GM20431 (cell line): Measurements from ENCODE around the gene APEH.

Experiments
- in situ Hi-C: fragments of 300-500 bp; cut with MseI, MboI; formaldehyde crosslinking; loops from one replicate; pipeline ENCODE4 v1.15.0; 2020; ENCODE audit warnings: low sequenced_read_pairs; ENCODE audit not compliant: unreplicated experiment

Gene APEH

GRCh38 chr3:49673715-49674496, at the start of gene APEH:
Gene APEH (plus strand): TSS chr3:49674351. CDS start chr3:49674402, 51 bp downstream.
- in situ Hi-C loops, result no loop called here

DNA sequence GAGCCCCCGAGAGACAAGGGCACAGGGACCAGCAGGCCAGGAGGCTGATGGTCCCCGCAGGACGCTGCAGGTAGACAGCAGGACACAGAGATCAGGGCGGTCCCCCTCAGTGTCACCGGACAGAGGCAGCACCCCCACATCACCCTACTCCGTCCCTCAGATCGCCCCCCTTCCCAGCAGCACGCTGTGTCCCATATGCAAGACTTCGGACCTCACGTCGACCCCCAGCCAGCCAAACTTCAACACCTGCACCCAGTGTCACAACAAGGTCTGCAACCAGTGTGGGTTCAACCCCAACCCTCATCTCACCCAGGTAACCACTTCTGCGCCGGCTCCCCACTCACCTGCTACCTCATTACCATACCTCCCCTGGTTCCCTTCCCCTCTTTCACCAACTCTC, 49.1 kb upstream of the APEH start:
- in situ Hi-C loops, result no loop called here

DNA sequence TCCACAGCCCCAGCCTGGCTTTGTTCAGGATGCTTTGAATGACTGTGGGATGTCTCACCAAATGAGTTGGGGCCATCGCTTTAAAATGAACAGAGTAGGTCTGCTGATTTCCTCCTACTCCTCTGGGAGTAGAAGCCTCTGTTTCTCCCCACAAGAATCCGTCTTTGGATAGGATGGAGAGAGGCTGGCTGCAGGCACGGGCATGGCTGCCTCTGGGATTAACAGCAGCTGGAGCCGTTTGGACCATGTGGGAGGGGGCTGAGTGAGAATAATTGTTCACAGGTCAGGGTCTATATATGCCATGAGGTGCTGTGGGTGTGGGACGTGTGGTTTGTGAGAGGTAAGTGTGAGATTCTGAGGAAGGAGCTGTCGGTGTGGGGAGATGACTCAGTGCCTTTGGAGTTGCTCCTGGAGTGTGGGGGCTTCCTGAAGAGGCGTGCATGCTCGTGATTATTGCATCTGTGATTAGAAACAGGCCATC, 48.0 kb upstream of the APEH start:
- in situ Hi-C loops, result no loop called here

DNA sequence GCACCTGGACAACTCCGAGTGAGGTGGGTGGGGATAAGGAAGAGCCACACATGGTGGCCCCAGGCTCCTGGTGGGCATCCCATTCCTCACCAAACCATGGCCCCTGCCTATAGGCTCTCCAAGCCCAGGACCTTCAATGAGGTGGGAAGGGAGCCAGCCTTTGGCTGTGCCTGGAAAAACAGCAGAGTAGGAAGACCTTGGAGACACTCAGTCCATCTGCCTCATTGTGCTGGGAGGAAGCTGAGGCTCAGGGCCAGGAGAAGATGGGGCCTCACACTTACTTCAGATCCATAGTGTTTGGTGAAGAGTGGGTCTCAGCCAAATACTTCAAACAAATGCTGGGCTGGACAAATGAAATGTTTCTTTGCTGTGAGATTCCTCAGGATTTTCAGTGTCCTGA, 47.4 kb upstream of the APEH start:
- in situ Hi-C loops, result no loop called here

- in situ Hi-C loops, result no loop called here
Observed at GRCh38 chr3:49627634-49628033, 46.5 kb upstream of the APEH start.

DNA sequence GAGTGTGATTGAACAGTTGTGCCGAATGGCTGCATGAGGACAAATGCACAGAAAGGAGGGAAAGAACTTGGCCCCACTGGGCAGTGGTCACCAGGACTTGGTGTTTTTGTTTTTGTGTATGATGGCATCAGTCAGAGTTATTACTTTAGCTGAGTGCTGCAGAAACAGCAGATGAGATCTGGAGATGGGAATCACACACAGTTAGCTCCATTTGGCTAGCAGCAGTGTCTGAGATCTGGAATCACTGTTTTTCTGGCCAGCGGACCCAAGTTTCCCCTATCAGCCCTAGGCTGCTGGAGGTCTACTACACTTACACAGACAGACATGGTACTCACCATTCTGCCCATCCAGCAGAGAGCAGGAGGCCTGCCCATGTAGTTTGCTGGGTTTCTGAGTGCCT, 45.9 kb upstream of the APEH start:
- in situ Hi-C loops, result no loop called here

DNA sequence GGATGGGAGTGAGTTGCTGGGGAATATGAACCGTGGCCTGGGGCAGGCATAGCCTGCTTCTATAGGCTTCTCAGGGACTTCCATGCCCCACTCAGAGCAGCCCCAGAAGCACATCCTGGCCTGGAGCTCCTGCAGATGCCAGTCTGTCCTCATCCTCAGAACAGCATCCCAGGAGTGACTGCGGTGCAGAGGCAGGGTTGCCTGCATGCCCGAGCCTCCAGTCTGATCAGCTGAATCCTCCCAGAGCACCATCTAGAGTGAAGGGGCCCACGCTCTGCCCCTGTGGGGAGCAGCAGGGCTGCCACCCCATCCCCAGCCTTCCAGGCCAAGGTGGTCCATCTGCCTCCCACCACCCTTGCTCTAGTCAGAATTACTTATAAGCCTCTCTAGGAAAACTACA, 44.7 kb upstream of the APEH start:
- in situ Hi-C loops, result no loop called here

DNA sequence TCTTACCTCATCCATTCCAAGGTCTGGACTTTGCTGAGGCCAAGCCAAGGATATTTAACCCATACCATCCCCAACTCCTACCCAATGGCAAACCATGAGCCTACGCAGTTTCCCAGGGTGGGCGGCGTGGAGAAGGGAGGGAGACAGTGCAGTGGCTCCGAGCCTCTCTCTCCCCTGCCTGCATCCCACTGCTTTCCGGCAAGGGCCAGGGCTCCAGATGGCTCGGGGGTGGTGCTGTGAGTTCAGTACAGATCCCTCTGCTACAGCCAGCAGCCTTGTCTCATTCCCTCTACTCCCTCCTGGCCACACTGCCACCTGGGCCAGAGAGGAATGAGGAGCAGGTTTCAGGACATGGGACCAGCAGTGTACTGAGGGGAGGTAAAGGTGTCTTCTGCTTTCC, 44.3 kb upstream of the APEH start:
- in situ Hi-C loops, result no loop called here

GRCh38 chr3:49630784-49631183, 43.4 kb upstream of the APEH start:
- in situ Hi-C loops, result no loop called here

DNA sequence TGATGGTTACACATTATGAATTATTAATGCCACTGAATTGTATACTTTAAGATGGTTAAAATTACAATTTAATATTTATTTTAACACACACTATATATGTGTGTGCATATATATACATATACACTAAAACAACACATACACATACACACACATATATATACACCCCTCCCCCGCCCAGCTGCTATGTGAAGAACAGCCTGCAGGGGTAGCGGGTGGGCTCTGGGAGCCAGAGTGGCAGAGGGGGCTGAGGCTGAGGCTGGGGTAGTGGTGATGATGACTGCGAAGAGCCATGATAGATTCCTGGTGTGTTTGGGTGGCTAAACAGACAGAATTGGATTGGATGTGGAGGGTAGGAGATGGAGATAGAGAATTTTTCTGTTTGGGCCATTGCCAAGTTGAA, 39.4 kb upstream of the APEH start:
- in situ Hi-C loops, result no loop called here

DNA sequence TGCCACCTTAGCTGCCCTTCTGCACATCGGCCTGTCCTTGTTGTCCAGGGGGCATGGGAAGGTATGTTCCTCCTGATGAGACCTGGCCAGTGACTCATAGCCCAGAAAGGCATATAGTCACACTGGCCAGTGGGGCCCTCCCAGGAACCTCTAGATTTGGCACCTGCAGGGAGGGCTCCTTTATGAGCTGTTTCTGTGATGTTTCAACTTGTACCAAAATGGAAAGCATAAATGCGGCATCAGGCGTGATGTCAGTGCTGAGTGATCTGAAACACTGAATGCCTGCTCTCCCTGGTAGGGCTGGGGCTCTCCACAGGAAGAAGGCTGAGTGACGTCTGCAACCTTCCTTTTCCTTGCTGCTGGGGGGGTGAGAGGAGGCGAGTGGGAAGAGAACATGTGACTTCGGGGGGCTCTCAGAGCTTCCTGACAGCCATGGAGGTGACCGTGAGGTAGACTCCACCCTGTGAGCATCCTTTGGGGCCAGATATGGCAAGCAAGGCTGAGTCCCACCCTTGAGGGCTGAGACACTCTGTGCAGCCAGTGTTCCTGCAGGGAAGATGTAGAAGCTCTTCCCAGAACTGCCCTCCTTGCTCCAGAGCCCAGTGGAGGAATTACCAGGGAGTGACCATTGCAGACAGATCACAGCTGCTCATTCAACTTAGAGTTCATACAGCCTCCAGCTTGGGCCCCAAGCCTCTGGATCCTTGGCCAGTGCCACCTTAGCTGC, 37.1 kb upstream of the APEH start:
- in situ Hi-C loops, result no loop called here

GRCh38 chr3:49638445-49638844, 35.7 kb upstream of the APEH start:
- in situ Hi-C loops, result no loop called here

GRCh38 chr3:49639551-49639950, 34.6 kb upstream of the APEH start:
- in situ Hi-C loops, result no loop called here

- in situ Hi-C loops, result no loop called here
Observed at GRCh38 chr3:49641292-49641691, 32.9 kb upstream of the APEH start.

DNA sequence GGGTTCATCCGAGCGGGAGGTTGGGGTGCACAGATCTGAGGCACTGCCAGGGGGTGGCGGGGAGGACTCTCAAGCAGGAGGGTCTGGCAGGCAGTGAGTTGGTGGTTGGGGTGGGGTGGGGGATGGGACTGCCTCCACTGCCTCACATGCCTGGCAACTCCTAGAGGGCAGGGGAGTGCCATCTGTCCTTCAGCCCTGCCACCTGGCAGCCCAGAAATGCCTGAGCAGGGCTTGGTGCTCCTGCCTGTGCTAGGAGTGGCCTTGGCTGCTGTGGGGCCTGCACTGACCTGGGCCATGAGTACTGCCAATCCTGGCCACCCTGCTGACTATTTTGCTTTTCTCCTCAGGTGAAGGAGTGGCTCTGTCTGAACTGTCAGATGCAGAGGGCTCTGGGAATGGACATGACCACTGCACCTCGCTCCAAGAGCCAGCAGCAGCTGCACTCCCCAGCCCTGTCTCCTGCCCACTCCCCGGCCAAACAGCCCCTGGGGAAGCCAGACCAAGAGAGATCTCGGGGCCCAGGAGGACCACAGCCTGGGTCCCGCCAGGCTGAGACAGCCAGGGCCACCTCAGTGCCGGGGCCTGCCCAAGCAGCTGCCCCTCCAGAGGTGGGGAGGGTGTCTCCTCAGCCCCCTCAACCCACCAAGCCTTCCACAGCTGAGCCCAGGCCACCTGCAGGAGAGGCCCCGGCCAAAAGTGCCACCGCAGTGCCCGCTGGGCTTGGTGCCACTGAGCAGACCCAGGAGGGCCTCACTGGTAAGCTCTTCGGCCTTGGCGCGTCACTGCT, 32.0 kb upstream of the APEH start:
- in situ Hi-C loops, result no loop called here

DNA sequence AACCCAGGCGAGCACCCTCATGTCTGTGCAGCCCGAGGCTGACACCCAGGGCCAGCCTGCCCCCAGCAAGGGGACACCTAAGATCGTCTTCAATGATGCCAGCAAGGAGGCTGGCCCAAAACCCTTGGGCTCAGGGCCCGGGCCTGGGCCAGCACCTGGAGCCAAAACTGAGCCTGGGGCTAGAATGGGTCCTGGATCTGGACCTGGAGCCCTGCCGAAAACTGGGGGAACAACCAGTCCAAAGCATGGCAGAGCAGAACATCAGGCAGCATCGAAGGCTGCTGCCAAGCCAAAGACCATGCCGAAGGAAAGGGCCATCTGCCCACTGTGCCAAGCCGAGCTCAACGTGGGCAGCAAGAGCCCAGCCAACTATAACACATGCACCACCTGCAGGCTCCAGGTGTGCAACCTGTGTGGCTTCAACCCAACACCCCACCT, 31.4 kb upstream of the APEH start:
- in situ Hi-C loops, result no loop called here

- in situ Hi-C loops, result no loop called here
Observed at GRCh38 chr3:49644684-49645083, 29.5 kb upstream of the APEH start.

GRCh38 chr3:49646236-49646635, 27.9 kb upstream of the APEH start:
- in situ Hi-C loops, result no loop called here

GRCh38 chr3:49647741-49648140, 26.4 kb upstream of the APEH start:
- in situ Hi-C loops, result no loop called here

- in situ Hi-C loops, result no loop called here
Observed at GRCh38 chr3:49648354-49649019, 25.7 kb upstream of the APEH start.
